Endodermal cell (in vitro differentiated cells): ENCODE data around the gene CLCN2. TPM values are rescaled to one million over a fixed set of nuclear protein-coding genes. Genes with fewer than 3 reads are reported as not detected.

Source experiments
- DNase-seq: peaks from one replicate; pipeline ENCODE4 v3.0.0-alpha.2; 2017
- H3K27ac ChIP-seq: 2 replicates; pipeline ENCODE4 v1.5.1; 2013; ENCODE audit warnings: mild to moderate bottlenecking, low read depth, low read length, moderate library complexity
- H3K27me3 ChIP-seq: 2 replicates; pipeline ENCODE4 v1.6.1; 2013; ENCODE audit warnings: mild to moderate bottlenecking, low read length, moderate library complexity; ENCODE audit not compliant: insufficient read depth, control insufficient read depth, poor library complexity, severe bottlenecking
- H3K36me3 ChIP-seq: 2 replicates; pipeline ENCODE4 v1.7.0; 2013; ENCODE audit warnings: mild to moderate bottlenecking, low read length, moderate library complexity; ENCODE audit not compliant: control insufficient read depth, insufficient read depth
- H3K4me1 ChIP-seq: one replicate; pipeline ENCODE4 v1.7.0; 2013; ENCODE audit warnings: low read length; ENCODE audit not compliant: control insufficient read depth, insufficient read depth
- H3K4me3 ChIP-seq: 2 replicates; pipeline ENCODE4 v1.5.1; 2013; ENCODE audit warnings: mild to moderate bottlenecking, low read length, moderate library complexity
- H3K9ac ChIP-seq: 2 replicates; pipeline ENCODE4 v1.6.1; 2013; ENCODE audit warnings: mild to moderate bottlenecking, low read length, moderate library complexity; ENCODE audit not compliant: poor library complexity, severe bottlenecking; ENCODE audit errors: extremely low read depth
- H3K9me3 ChIP-seq: 2 replicates; pipeline ENCODE4 v1.6.1; 2013; ENCODE audit warnings: mild to moderate bottlenecking, low read length, moderate library complexity; ENCODE audit not compliant: control insufficient read depth
- H3K27ac Mint-ChIP-seq: 2 replicates; pipeline ENCODE4 v1.8.0; 2020; ENCODE audit warnings: mixed read lengths
- H3K27me3 Mint-ChIP-seq: 2 replicates; pipeline ENCODE4 v1.8.0; 2021; ENCODE audit warnings: mild to moderate bottlenecking, mixed read lengths; ENCODE audit not compliant: insufficient read depth
- H3K36me3 Mint-ChIP-seq: 2 replicates; pipeline ENCODE4 v1.8.0; 2020; ENCODE audit warnings: low read depth, mixed read lengths
- H3K4me1 Mint-ChIP-seq: 2 replicates; pipeline ENCODE4 v1.8.0; 2020; ENCODE audit warnings: mixed read lengths
- H3K4me3 Mint-ChIP-seq: 2 replicates; pipeline ENCODE4 v1.8.0; 2020; ENCODE audit warnings: mild to moderate bottlenecking, moderate library complexity, mixed read lengths
- H3K9me3 Mint-ChIP-seq: 2 replicates; pipeline ENCODE4 v1.8.0; 2020; ENCODE audit warnings: mild to moderate bottlenecking, mixed read lengths
- CTCF ChIP-seq: fragments of 200-600 bp; sonication (generic); conservative IDR thresholded peaks from 2 replicates; pipeline ENCODE4 v1.5.0; 2021; ENCODE audit warnings: antibody characterized with exemption, mild to moderate bottlenecking
- WGBS, 2 experiments: methylation state at CpG; one replicate each; pipeline versions ENCODE4 v1.1.5 to v1.1.7; 2013; ENCODE audit warnings: missing lambda C conversion rate in 2 of 2, mixed read lengths in 1 of 2; ENCODE audit not compliant: insufficient coverage in 1 of 2, insufficient read length in 1 of 2; 5-methylcytosine and 5-hydroxymethylcytosine counted together
- total RNA-seq, 2 donors: library from RNA; stranded (reverse); fragmentation: NEBNext Ultra II Directional in 1 of 2; extraction: Animal tissue kit (Norgen Biotek cat#: 25700) in 1 of 2; gene quantifications; 2 replicates in 1 of 2; 3 replicates in 1 of 2; pipeline ENCODE4 v1.2.1, GENCODE V29; 2021

The CLCN2 gene
- total RNA-seq, 2 donors from 2014 or later = 32.4 to 38.4 TPM

DNA sequence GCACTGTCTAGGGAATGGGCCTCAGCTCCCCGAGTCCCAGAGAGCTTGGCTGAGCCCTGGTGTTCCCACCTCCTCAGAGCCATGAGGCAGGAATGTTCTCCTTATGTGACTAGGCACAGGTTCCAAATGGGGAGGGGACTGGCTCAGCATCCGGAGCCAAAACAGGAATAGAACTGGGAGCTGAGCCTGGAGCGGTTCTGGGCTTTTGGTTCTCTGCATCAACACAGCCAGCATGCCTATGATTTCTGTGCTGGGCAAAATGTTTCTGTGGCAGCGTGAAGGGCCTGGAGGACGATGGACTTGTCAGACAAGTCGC is 24.0 kb downstream of the CLCN2 start, which contains the start of gene FAM131A:
Gene FAM131A (plus strand): TSS at position 202 of the 316 bp plus-strand sequence. CDS start 31 bp downstream, at position 233.
- 91 to 92% methylated on average over 5 to 6 of the region's 6 CpGs for WGBS, 2 experiments
- Histone ChIP-seq H3K4me1 (no peaks in the 10 kb centered on the region), H3K4me3 (peak within 1 kb of the TSS; percentile 81), H3K9ac (peak within 1 kb of the TSS; percentile 80), H3K27me3 (no peaks in the 10 kb centered on the region), H3K36me3 (peaks cover 31% of the 10 kb centered on the region), H3K27ac (peak within 1 kb of the TSS; percentile 89), H3K9me3 (no peaks in the 10 kb centered on the region)
- H3K4me3 Mint-ChIP-seq = peak within 1 kb of the TSS; percentile 74
- peaks cover 37% of the 10 kb centered on the region for H3K36me3 Mint-ChIP-seq
- H3K4me1 Mint-ChIP-seq = peaks cover 14% of the 10 kb centered on the region
- H3K27ac Mint-ChIP-seq = peak within 1 kb of the TSS; percentile 96
- no peak for DNase-seq
- H3K27me3 Mint-ChIP-seq = peaks cover 4% of the 10 kb centered on the region
- no peaks in the 10 kb centered on the region for H3K9me3 Mint-ChIP-seq
- no peak for TF ChIP-seq CTCF

- no peaks in the 10 kb centered on the region for H3K9me3 ChIP-seq
- peak overlapping the region; percentile 80 for H3K9ac ChIP-seq
- TF ChIP-seq CTCF = no peak
- 46 to 48% methylated on average over 12 to 17 of the region's 17 CpGs for WGBS, 2 experiments
- Mint-ChIP-seq H3K27ac (peak overlapping the region; percentile 96), H3K36me3 (peaks cover 40% of the 10 kb centered on the region), H3K4me3 (peak overlapping the region; percentile 74), H3K4me1 (peaks cover 14% of the 10 kb centered on the region), H3K9me3 (no peaks in the 10 kb centered on the region), H3K27me3 (peaks cover 4% of the 10 kb centered on the region)
- peak overlapping the region; percentile 81 for H3K4me3 ChIP-seq
- H3K27me3 ChIP-seq = no peaks in the 10 kb centered on the region
- DNase-seq = peak; percentile 72
- peaks cover 36% of the 10 kb centered on the region for H3K36me3 ChIP-seq
- H3K27ac ChIP-seq = peak overlapping the region; percentile 87
- H3K4me1 ChIP-seq = no peaks in the 10 kb centered on the region
Observed at GRCh38 chr3:184336547-184337398, 24.6 kb downstream of the CLCN2 start.

DNA sequence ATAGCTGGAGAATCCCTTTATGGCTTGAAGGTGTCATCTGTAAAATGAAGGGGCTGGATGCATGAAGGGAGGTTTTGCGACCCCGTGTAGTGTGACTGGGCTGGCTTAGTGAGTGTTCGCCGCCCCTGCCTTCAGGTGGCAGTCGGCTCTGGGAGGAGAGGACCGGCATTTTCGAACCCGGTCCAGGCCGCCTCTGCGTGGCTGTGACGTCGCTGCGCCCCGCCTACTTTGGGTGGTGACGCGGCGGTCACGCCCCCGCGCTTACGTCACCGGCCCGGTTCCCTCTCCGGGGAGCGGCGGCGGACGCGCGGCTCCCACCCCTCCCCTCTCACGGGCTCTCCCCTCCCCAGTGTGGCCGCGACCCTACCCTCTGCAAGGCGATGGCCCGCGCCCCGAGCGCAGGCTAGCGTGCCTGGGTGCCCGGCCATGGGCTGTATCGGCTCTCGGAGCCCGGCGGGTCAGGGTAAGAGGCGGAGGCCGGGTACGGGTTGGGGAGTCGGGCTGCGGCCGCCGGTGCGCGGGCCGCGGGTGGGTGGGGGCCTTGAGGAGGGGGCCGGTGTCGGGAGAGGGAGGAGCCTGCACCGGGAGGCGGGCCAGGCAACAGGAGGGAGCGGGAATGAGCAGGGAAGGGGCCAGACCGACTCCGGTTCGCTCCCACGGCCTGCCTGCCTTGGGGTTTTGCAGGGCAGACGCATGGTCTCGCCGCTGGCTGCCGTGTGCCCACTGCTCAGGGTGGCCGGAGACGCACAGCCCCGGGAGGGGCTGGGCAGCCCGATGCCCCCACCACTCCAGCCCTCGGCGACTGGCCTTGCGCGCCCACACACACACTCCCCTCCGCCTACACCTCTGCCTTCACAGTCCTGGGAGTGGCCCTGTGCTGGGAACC is 25.5 kb downstream of the CLCN2 start:
- peak; percentile 21 for TF ChIP-seq CTCF
- no peaks in the 10 kb centered on the region for H3K27me3 ChIP-seq
- WGBS, 2 experiments = 1 to 3% methylated on average over 14 to 77 of the region's 77 CpGs
- no peaks in the 10 kb centered on the region for H3K4me1 ChIP-seq
- H3K36me3 ChIP-seq = peaks cover 45% of the 10 kb centered on the region
- peak overlapping the region; percentile 87 for H3K27ac ChIP-seq
- peak overlapping the region; percentile 80 for H3K9ac ChIP-seq
- peak; percentile 98 for DNase-seq
- H3K9me3 ChIP-seq = no peaks in the 10 kb centered on the region
- H3K4me3 ChIP-seq = peak overlapping the region; percentile 81
- Mint-ChIP-seq H3K27me3 (peaks cover 4% of the 10 kb centered on the region), H3K36me3 (peaks cover 45% of the 10 kb centered on the region), H3K9me3 (no peaks in the 10 kb centered on the region), H3K27ac (peak overlapping the region; percentile 96), H3K4me1 (peaks cover 14% of the 10 kb centered on the region), H3K4me3 (peak overlapping the region; percentile 74)
